B cell (primary cell): ENCODE measurements around the gene CACNA2D3.

ENCODE experiments used
- EZH2 ChIP-seq: IDR thresholded peaks from 2 replicates; pipeline ENCODE4 v1.6.1; 2012; ENCODE audit warnings: borderline replicate concordance, low read depth, mild to moderate bottlenecking, moderate library complexity, low read length; ENCODE audit not compliant: insufficient read depth, poor library complexity, severe bottlenecking
- TF ChIP-seq, protein P1 (sequence below): fragments of 200-600 bp; IDR thresholded peaks from one replicate; pipeline ENCODE4 v1.8.0; 2022; ENCODE audit warnings: antibody characterized with exemption, mild to moderate bottlenecking

- TF ChIP-seq, protein P1, sequence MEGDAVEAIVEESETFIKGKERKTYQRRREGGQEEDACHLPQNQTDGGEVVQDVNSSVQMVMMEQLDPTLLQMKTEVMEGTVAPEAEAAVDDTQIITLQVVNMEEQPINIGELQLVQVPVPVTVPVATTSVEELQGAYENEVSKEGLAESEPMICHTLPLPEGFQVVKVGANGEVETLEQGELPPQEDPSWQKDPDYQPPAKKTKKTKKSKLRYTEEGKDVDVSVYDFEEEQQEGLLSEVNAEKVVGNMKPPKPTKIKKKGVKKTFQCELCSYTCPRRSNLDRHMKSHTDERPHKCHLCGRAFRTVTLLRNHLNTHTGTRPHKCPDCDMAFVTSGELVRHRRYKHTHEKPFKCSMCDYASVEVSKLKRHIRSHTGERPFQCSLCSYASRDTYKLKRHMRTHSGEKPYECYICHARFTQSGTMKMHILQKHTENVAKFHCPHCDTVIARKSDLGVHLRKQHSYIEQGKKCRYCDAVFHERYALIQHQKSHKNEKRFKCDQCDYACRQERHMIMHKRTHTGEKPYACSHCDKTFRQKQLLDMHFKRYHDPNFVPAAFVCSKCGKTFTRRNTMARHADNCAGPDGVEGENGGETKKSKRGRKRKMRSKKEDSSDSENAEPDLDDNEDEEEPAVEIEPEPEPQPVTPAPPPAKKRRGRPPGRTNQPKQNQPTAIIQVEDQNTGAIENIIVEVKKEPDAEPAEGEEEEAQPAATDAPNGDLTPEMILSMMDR = no peak
- TF ChIP-seq EZH2 = no peak
Observed at GRCh38 chr3:54294214-54294613, 171.9 kb downstream of the CACNA2D3 start.
